HepG2 (cell line): ENCODE data around the gene RUVBL2. TPM values are rescaled to one million over a fixed set of nuclear protein-coding genes. Genes with fewer than 3 reads are reported as not detected.

Experiments used
- ARNTL ChIP-seq: sonication (generic); formaldehyde crosslinking; IDR thresholded peaks from 2 replicates; pipeline ENCODE4 v1.4.0; 2020; ENCODE audit warnings: mild to moderate bottlenecking, missing genetic modification reagents
- CERS6 ChIP-seq: sonication (generic); formaldehyde crosslinking; IDR thresholded peaks from 2 replicates; pipeline ENCODE4 v1.5.0; 2020; ENCODE audit warnings: missing genetic modification reagents
- CHCHD3 ChIP-seq: sonication (generic); formaldehyde crosslinking; IDR thresholded peaks from 2 replicates; pipeline ENCODE4 v1.8.0; 2022; ENCODE audit warnings: mild to moderate bottlenecking, missing genetic modification reagents, moderate library complexity
- DNMT1 ChIP-seq: sonication (generic); formaldehyde crosslinking; IDR thresholded peaks from 2 replicates; pipeline ENCODE4 v1.5.1; 2020; ENCODE audit warnings: mild to moderate bottlenecking, missing genetic modification reagents
- ELK4 ChIP-seq: sonication (generic); formaldehyde crosslinking; IDR thresholded peaks from 2 replicates; pipeline ENCODE4 v1.9.0; 2021; ENCODE audit warnings: missing genetic modification reagents, borderline replicate concordance
- HIVEP1 ChIP-seq: sonication (generic); formaldehyde crosslinking; IDR thresholded peaks from 2 replicates; pipeline ENCODE4 v1.4.0; 2020; ENCODE audit warnings: mild to moderate bottlenecking, missing genetic modification reagents
- PHF5A ChIP-seq: IDR thresholded peaks from one replicate; pipeline ENCODE4 v1.6.1; 2018; ENCODE audit warnings: low read depth, missing genetic modification reagents; ENCODE audit not compliant: unreplicated experiment
- SRSF9 ChIP-seq: fragments of 200-400 bp; formaldehyde crosslinking; IDR thresholded peaks from 2 replicates; pipeline ENCODE4 v1.6.1; 2018; ENCODE audit warnings: borderline replicate concordance, mild to moderate bottlenecking, low read depth, low read length; ENCODE audit not compliant: insufficient read depth, poor library complexity, severe bottlenecking
- TBX2 ChIP-seq: sonication (generic); formaldehyde crosslinking; IDR thresholded peaks from 2 replicates; pipeline ENCODE4 v1.5.0; 2020; ENCODE audit warnings: missing genetic modification reagents, mild to moderate bottlenecking, borderline replicate concordance
- ZBTB33 ChIP-seq: sonication (generic); formaldehyde crosslinking; IDR thresholded peaks from 2 replicates; pipeline ENCODE4 v1.4.0; 2020; ENCODE audit warnings: missing genetic modification reagents
- ZFP36L2 ChIP-seq: sonication (generic); formaldehyde crosslinking; IDR thresholded peaks from 2 replicates; pipeline ENCODE4 v1.4.0; 2020; ENCODE audit warnings: missing genetic modification reagents
- ZNF24 ChIP-seq: fragments of 450-650 bp; IDR thresholded peaks from 2 replicates; pipeline ENCODE4 v1.6.1; 2017; ENCODE audit warnings: antibody characterized with exemption, mild to moderate bottlenecking
- ZNF503 ChIP-seq: sonication (generic); formaldehyde crosslinking; IDR thresholded peaks from 2 replicates; pipeline ENCODE4 v1.4.0; 2020; ENCODE audit warnings: missing genetic modification reagents
- ZNF615 ChIP-seq: sonication (generic); formaldehyde crosslinking; IDR thresholded peaks from 2 replicates; pipeline ENCODE4 v1.5.0; 2020; ENCODE audit warnings: mild to moderate bottlenecking, missing genetic modification reagents, borderline replicate concordance
- ZNF740 ChIP-seq: sonication (generic); formaldehyde crosslinking; IDR thresholded peaks from 2 replicates; pipeline ENCODE4 v1.4.0; 2020; ENCODE audit warnings: missing genetic modification reagents
- ZNF891 ChIP-seq: sonication (generic); formaldehyde crosslinking; IDR thresholded peaks from 2 replicates; pipeline ENCODE4 v1.5.0; 2020; ENCODE audit warnings: mild to moderate bottlenecking, missing genetic modification reagents
- ZSCAN30 ChIP-seq: sonication (generic); formaldehyde crosslinking; IDR thresholded peaks from 2 replicates; pipeline ENCODE4 v1.5.0; 2020; ENCODE audit warnings: mild to moderate bottlenecking, missing genetic modification reagents
- polyA plus RNA-seq, 8 experiments: library from polyadenylated mRNA; depleted of rRNA in 3 of 8; stranded (reverse) in 7 of 8; unstranded in 1 of 8; fragments of >200 nt; fragmentation: Illumina TruSeq in 4 of 8; extraction: Trizol in 4 of 8; gene quantifications; 2 replicates each; pipeline versions ENCODE4 v1.2.1 to v1.2.3, GENCODE V29; 2011 to 2016; ENCODE audit warnings: low read depth in 4 of 8, missing spikeins in 1 of 8, mixed read lengths in 1 of 8; ENCODE audit not compliant: insufficient read depth in 1 of 8
- total RNA-seq, 5 experiments: library from RNA; depleted of rRNA; stranded (reverse); fragments of >200 nt; fragmentation: Illumina TruSeq; extraction: Trizol; gene quantifications; 2 replicates each; pipeline ENCODE4 v1.2.3, GENCODE V29; 2016; ENCODE audit warnings: low read depth in 1 of 5

The RUVBL2 gene
- total and polyA plus RNA-seq, 2 of the 13 experiments (the other 11 are each of a cell fraction or from before 2014, with no cell fraction given) = 120 to 122 TPM

- TF ChIP-seq CERS6 (CRISPR knock-in tag) = no peak
- no peak for TF ChIP-seq ZNF615 (CRISPR knock-in tag)
- TF ChIP-seq ZFP36L2 (CRISPR knock-in tag) = no peak
- TF ChIP-seq DNMT1 = peak; percentile 4; the same call in 1 of the 2 replicates
- TF ChIP-seq ARNTL (CRISPR knock-in tag) = peak; percentile 56; the same call in 1 of the 2 replicates
- no peak; the same call in none of the 2 replicates for TF ChIP-seq ZNF891 (CRISPR knock-in tag)
- TF ChIP-seq HIVEP1 (CRISPR knock-in tag) = 0 out of 2 replicates have a peak, but pooled peaks have one; percentile 14
- peak; percentile 100 for TF ChIP-seq ZNF740 (CRISPR knock-in tag)
- TF ChIP-seq TBX2 (CRISPR knock-in tag) = no peak; the same call in 1 of the 2 replicates
- TF ChIP-seq ELK4 (CRISPR knock-in tag) = no peak
- TF ChIP-seq ZNF24 = no peak
- no peak for TF ChIP-seq ZBTB33 (CRISPR knock-in tag)
- no peak for TF ChIP-seq ZSCAN30 (CRISPR knock-in tag)
- TF ChIP-seq CHCHD3 (CRISPR knock-in tag) = no peak
- no peak for TF ChIP-seq SRSF9
- no peak; the same call in 1 of the 2 replicates for TF ChIP-seq ZNF503 (CRISPR knock-in tag)
- no peak for TF ChIP-seq PHF5A (CRISPR knock-in tag)
Measured at GRCh38 chr19:48993175-48994034, at the start of gene RUVBL2, which contains the start of gene GYS1 (continued).
